Medulla oblongata (tissue), 1 donor: ENCODE results near the gene TUBD1.
"Not testable (repeated sequence)": the region's sequence is repeated elsewhere in the genome, so short reads cannot be mapped to it uniquely, and the experiment has no call there.

Source experiments
- DNase-seq: peaks from one replicate; pipeline ENCODE4 v3.0.0-alpha.2; 2015; ENCODE audit errors: extremely low spot score

Gene TUBD1, protein sequence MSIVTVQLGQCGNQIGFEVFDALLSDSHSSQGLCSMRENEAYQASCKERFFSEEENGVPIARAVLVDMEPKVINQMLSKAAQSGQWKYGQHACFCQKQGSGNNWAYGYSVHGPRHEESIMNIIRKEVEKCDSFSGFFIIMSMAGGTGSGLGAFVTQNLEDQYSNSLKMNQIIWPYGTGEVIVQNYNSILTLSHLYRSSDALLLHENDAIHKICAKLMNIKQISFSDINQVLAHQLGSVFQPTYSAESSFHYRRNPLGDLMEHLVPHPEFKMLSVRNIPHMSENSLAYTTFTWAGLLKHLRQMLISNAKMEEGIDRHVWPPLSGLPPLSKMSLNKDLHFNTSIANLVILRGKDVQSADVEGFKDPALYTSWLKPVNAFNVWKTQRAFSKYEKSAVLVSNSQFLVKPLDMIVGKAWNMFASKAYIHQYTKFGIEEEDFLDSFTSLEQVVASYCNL

GRCh38 chr17:59892924-59893675 is at the start of gene TUBD1, which contains the start of gene RPS6KB1:
Gene TUBD1 (minus strand): TSS chr17:59892943. CDS start chr17:59891002, 1,941 bp downstream.
Gene RPS6KB1 (plus strand): TSS chr17:59893121. CDS start chr17:59893185, 64 bp downstream.
- DNase-seq = peak; percentile 99

DNA sequence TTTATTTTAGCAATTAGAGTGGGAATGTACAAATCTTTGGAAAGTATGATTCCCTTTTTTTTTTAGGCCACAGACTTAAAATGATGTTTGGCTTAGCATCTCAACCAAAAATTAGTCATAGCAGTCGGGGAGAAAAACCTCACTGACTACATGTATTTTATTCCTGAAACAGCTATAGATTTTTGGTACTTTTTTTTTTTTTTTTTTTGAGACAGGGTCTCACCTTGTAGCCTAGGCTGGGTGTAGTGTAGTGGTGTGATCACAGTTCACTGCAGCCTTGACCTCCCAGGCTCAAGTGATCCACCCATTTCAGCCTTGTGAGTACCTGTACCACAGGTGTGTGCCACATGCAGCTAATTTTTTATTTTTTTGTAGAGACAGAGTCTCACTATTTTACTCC is 48.4 kb upstream of the TUBD1 start:
- DNase-seq = no peak

- not testable (repeated sequence) for DNase-seq
Observed at GRCh38 chr17:59940697-59941096, 48.0 kb upstream of the TUBD1 start.

DNA sequence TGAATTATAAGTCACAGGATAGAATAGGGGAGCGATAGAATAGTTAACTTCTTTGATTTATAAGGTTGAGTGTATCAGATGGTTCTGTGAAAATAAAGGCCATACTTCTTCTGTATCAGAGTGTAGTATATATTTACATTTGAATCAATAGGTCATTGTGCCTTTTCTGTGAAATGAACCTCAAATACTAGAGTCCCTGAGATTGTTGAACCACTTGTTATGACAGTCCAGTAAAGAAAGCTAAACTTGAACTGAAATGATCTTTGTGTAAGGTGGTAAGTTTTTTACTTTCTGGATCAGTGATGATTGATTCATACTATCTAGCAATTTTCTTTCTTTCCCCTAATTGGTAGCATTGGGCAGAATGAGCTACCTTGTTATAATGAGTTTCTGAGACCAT is 40.6 kb upstream of the TUBD1 start:
- DNase-seq = not testable (repeated sequence)

DNA sequence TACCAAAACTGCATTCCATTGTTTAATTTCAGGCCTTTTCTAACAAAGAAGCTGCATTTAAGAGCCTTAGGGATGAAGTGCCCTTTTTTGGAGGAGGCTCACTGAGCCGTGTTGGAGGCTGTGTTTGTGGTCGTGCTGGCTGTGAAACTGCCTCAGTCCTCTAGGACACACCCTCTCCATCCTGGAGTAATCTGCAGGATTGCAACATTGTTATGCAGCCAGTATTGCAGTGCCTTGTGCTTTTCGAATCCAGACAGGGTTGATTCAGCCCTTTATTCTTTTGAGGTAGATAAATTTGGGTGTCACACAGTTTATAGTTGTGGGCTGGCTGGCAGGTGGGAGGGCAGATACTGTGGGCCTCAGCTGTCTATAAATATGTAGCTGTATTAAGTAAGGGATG is 38.0 kb upstream of the TUBD1 start:
- not testable (repeated sequence) for DNase-seq

GRCh38 chr17:59930121-59930520 is 37.4 kb upstream of the TUBD1 start:
- not testable (repeated sequence) for DNase-seq

GRCh38 chr17:59920637-59921036 is 27.9 kb upstream of the TUBD1 start:
- DNase-seq = not testable (repeated sequence)

GRCh38 chr17:59916446-59916845 is 23.7 kb upstream of the TUBD1 start:
- no peak for DNase-seq

DNA sequence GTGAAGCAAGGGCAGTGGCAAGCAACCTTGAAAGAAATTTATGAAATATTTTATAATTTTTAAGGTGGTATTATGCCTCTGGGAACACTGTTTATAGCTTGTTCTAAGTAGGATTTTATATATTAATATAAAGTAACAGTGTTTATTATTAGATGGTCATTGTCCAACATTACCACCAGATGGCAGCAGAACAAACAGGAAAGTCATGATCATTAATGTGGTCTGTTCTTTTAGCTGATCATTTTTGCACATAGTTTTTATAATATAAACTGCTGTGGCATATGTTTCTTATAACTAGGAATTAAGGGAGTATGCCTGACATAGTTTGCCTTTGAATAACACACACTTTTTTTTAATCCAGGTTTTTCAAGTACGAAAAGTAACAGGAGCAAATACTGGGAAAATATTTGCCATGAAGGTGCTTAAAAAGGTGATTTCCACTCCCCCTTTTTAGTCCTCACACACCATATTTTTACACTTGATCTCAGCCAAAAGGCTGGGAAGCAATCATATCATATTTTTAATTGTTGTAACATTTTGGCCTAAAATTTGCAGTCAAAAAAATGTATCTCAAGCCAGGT is 21.6 kb upstream of the TUBD1 start:
- peak; percentile 48 for DNase-seq

DNA sequence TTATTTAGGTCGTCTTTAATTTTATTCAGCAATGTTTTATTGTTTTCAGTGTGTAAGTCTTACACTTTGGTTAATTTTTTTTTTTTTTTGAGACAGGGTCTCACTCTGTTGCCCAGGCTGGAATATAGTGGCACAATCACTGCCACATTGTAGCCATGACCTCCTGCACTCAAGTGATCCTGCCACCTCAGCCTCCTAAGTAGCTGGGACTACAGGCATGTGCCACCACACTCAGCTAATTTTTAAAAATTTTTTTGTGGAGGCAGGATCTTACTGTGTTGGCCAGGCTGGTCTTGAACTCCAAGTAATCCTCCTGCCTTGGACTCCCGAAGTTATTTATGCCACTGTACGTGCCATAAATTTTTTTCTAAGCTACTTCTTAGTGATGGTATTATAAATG is 14.7 kb upstream of the TUBD1 start:
- no peak for DNase-seq

- DNase-seq = no peak
Observed at GRCh38 chr17:59903455-59903854, 10.7 kb upstream of the TUBD1 start.

GRCh38 chr17:59901604-59902003 is 8.9 kb upstream of the TUBD1 start:
- DNase-seq = no peak

GRCh38 chr17:59899099-59899498 is 6.4 kb upstream of the TUBD1 start:
- no peak for DNase-seq

- DNase-seq = no peak
Observed at GRCh38 chr17:59897090-59897489, 4.3 kb upstream of the TUBD1 start.

GRCh38 chr17:59893676-59894100 is 945 bp upstream of the TUBD1 start:
- DNase-seq = no peak

DNA sequence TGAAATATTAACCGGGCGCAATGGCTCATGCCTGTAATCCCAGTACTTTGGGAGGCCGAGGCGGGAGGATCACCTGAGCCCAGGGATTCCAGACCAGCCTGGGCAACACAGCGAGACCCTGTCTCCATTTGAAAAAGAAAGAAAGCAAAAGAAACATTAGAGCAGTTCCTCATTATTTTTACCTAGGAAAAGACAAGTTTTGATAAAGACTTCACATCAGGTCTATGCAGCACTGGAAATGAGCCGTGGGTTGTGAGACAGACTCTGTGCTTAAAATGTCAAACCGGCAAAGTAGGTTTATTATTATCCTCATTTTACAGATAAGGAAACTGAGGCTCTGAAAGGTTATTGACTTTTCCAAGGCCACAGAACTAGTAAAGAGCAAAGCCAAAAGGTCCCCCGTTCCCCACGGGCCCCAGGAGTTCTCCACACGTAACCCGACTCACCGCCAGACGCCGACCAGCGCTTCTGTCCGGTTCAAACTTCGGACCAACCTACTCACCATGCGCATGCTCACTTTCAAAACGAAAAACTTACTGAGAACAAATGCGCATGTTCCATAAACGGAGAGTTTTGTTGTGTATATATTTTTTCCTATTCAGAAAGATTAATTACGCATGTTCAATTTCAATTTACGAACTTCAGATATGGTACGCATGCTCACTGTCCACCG is 356 bp downstream of the TUBD1 start:
- DNase-seq = no peak

GRCh38 chr17:59890720-59891119 is 2.0 kb downstream of the TUBD1 start:
- no peak for DNase-seq

- DNase-seq = no peak
Observed at GRCh38 chr17:59888145-59888750, 4.5 kb downstream of the TUBD1 start.

GRCh38 chr17:59884861-59885260 is 7.9 kb downstream of the TUBD1 start:
- no peak for DNase-seq

DNA sequence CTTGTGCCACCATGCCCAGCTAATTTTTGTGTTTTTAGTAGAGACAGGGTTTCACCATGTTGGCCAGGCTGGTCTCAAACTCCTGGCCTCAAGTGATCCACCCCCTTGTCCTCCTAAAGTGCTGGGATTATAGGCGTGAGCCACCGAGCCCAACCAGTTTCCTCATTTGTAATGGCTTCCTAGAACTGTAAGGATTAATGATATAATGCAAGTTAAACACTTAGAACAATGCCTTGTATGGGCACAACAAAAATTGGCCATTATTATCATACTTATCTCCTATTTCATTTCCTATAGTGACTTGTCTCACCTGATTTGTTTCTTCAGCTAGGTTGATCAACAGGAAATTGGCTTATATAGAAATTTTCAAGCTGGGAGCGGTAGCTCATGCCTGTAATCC is 14.1 kb downstream of the TUBD1 start:
- DNase-seq = no peak

DNA sequence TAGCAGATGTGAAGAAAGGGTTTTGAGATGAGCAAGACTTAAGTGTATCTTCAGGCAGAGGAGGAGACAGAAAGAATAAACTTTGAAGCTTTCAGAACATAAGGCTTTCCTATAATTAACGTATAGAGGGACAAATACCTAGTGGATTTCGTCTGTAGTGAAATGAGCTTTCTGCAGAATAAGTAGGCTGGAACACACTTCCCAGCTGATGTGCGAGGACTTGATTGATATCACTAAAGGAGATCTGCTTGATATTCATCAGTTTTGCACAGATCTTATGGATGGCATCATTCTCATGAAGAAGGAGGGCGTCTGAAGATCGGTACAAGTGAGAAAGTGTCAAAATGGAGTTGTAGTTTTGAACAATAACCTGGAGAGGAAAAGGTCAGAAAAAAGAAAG is 14.8 kb downstream of the TUBD1 start:
- DNase-seq = no peak
